ENCODE measurements around the gene PPP1R9A.

Gene PPP1R9A

DNA sequence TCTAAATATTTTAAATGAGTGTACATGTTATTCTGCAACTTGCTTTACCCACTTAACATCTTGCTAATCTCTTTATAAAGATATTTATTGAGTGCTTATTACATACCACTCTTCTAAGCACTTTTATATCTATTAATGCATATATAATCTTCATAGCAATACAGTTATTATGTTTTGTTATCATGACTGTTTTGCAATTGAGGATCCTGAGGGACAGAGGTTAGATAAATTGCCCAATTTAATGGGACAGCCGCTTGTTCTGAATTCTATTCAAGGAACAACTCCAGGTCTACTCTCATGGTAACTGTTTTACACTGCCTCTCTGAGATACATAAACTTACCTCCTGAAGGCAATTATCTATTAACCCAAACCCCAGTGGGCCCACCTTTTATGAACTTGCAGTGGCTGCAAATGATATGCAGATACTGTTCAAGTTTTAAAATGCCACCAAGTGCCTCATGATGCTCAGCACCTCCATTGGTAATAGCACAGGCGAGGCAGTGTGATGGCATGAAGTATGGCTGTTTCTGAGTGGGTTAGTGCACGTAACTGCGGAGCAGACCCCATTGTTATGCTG is 356.5 kb downstream of the PPP1R9A start:
- DNase-seq (ENCODE audit: low spot score): no peak

DNA sequence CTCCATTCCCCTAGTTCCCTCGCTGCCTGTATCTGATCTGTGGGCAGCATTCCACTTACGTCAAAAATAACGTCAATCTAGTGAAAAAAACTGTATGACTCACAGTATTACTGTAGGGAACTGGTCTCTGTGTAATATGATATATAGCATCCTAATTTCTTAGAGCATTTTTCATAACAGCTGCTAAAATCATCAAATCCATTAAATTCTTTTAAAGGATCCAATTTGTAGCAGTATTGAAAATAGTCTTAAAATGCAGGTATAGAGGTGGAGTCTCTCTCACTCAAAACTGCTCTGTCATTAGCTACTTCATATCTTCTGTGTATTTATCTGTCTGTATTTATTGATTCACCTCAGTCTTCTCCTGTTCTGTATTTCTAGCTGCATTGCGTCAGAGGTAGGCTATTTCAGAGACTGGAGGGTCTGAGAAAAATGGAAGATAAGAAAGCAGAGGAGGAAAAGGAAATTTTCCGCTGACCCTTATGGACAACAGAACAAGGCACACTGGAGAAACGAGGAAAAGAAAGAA is 357.0 kb downstream of the PPP1R9A start:
- no peak for DNase-seq (ENCODE audit: low spot score)

DNA sequence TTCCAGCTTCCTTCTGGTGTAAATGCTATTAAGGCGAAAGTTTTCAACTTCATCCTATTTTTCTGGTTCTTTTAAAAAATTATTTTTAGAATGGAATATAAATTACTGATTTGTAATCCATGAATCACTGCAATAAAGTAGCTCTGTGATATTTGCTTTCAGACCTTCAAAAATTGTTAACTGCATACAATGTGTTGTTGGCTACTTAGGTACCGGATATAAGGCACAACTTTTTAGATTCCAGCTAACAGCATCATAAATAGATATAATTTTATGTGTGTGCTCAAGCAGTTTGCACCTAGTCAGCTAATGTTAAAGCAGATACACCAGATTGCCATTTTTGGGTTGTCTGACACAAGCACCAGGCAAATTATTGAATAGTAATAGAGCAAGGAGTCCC is 358.2 kb downstream of the PPP1R9A start:
- no peak for DNase-seq (ENCODE audit: low spot score)

DNA sequence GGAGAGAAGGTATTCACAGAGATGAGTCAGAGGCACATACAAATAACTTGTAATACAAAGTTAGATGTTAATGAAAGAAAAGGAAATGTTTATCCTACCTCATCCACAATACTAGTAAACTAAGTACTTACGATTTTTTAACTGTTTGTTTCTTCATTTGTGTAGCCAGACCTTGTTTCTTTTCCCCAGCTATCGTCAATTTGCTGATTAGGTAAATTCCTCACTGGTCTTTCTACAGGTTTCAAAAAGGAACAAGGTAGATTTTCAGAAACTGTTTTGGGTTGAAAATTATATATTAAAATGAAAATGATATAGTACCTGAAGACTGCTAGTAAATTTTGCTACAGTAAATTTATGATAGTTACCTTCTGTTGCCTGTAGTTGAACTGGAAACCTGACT is 360.4 kb downstream of the PPP1R9A start:
- DNase-seq (ENCODE audit: low spot score): no peak

DNA sequence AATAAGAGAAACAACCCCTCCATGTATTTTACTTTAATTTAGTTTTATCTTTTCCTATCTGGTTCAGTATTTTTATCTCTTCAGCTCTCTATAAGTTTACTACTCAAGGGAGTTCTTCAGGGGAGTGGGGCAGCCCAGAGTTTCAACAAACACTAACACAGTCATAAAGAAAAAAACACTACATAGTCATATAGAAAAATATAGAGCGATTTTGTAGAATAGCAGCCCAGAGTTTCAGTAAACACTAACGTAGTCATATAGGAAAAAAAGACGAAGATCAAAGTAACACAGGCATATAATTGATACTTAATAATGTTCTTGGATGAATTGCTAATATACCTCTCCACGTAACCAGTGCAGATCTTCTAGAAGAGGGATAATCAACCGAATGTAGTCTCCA is 362.2 kb downstream of the PPP1R9A start:
- DNase-seq (ENCODE audit: low spot score): no peak

DNA sequence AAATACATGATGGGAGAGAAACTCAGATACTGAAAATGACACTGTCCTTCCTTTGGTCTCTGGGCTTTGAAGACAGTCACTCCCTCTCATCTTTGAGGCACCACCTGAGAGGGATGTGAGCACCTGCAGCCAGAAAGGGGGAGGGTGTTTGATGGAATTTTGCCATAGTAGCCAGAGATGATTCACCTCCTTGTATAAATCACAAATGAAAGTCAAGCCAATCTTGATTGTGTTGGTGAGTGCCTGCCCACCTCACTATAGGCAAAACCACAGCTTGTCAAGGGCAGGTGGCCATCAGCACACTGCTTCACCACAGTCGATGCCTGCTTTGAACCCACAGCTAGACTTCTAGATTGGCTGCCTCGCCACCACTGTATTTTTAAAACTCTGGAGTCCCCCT is 368.7 kb downstream of the PPP1R9A start:
- no peak for DNase-seq (ENCODE audit: low spot score)

DNA sequence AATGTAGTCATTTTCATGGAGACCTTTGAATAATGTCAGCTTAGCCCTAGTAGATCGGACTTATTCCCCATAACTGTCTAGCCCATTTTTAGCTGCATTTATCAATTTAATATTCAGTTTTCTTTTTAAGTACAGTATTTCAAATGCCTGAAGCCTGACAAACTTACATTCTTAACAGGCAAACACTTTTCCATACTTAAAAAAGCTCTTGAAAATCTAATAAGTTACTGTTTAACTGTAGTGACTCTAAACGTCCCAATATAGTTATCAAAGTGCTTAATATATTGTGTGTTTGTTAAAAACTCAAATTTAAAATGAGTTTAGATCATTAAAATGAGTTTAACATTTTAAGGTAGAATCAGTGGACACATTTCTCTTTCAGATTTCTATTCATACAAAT is 372.0 kb downstream of the PPP1R9A start:
- no peak for DNase-seq (ENCODE audit: low spot score)

DNA sequence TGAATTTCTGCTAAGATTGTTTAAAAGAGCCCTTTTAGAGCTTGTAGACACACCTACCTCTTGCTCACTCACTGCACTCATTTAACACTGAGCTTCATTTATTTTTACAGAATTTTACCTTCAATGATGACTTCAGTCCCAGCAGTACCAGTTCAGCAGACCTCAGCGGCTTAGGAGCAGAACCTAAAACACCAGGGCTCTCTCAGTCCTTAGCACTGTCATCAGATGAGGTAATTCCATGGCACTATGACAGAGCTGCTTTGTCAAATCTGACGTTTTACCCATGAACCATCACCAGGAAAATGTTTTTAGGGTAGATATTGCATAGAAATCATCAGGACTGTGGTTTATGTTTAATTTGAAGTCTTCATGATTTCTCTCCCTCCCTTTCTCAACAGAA is 378.7 kb downstream of the PPP1R9A start:
- DNase-seq (ENCODE audit: low spot score): no peak

DNA sequence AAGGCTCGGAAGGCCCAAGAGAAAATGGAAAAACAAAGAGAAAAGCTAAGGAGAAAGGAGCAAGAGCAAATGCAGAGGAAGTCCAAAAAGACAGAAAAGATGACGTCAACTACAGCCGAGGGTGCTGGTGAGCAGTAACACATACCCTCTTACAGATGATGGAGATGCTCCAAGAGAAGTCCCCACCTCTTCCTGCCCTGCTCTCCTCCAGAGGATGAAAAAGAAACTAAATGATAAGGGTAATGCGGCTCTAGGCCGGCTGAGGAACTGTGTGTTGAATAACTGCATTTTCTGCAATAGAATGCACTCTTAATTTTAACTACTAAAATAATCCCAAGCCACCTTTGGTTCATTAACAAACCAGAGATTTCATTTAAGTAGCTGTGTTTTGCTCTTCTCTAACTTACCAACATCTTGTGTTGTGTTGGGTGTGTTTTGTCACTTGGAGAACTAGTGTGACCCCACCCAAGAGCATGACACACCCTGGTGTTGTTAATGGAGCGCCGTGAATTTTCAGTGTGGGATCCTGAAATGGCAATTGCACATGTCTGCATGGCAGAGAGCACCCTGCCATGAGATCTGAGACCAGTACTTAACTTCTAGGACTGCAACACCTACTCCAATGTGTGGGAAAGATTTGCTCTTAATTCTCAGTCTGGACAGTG is 382.9 kb downstream of the PPP1R9A start:
- no peak for DNase-seq (ENCODE audit: low spot score)

DNA sequence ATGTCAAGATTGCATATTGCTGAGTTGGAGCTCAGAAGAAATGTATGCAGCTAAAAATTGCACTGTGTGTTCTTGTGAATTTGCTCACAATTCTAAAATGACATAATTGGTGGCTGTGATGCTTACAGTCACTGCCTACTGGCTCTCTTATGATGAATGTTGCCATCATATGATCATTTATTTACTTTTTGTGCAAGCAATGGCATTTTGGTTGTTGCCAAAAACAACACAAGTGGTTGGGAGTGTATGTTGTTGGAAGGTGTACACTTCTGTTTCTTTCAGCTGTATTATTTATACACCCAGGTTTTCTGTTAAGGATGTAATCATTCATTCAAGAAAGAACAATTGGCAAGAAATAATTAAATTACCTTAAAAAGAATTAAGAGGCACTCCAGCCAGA is 388.0 kb downstream of the PPP1R9A start:
- DNase-seq (ENCODE audit: low spot score): no peak

DNA sequence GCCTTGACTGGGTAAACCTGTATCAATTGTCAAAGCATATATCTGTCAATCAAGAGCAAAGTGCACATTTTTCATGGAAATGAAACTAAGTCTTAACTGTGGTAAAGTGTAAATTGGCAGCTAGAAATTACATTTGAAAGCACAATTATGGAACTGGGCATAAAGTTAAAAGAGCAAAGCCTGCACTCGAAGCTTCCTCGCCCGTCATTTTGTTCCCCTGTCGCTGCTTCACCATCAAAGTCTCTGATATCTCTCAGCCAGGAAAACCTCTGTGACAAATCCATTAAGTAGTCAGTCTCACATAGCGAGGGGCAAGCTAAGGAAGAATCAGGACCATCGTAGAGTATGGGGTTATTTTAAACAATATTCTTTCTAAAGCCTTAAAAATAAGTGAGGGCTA is 389.1 kb downstream of the PPP1R9A start:
- no peak for DNase-seq (ENCODE audit: low spot score)

DNA sequence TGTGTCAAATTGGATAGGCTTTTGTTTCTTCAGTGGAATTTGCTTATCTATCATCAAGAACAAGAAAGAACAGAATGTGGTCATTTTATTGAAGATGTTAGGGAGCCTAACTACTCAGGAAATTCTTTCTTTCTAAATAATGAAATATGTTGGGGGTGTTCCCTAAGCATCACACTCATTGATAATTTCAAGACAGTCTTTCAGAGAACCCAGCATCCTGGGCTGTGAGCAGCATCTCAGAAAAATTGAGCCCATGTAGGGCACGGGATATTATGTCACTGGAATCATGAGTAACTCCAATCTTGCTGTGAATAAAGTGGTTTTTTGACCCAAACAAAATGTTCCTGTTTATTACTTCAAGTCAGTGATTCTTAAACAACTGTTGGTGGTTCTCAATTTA is 389.6 kb downstream of the PPP1R9A start:
- DNase-seq (ENCODE audit: low spot score): no peak

DNA sequence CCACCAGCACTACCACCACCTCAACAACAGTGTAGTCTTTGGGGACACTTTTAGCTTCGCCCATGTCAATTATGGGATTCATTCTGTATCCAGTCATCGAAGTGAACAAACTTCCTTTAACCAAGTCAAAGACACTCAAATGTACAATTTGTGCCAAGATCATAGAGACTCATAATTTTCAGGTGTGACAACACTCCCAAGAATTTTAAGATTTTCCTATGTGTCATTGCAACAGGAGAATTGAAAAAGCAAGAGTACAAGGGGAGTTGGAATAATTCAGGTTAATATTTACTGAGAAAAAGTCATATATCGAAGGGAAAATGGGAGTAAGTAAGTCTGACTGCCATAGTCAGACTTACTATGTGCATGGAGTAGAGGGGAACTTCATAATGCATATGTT is 390.7 kb downstream of the PPP1R9A start:
- DNase-seq (ENCODE audit: low spot score): no peak

DNA sequence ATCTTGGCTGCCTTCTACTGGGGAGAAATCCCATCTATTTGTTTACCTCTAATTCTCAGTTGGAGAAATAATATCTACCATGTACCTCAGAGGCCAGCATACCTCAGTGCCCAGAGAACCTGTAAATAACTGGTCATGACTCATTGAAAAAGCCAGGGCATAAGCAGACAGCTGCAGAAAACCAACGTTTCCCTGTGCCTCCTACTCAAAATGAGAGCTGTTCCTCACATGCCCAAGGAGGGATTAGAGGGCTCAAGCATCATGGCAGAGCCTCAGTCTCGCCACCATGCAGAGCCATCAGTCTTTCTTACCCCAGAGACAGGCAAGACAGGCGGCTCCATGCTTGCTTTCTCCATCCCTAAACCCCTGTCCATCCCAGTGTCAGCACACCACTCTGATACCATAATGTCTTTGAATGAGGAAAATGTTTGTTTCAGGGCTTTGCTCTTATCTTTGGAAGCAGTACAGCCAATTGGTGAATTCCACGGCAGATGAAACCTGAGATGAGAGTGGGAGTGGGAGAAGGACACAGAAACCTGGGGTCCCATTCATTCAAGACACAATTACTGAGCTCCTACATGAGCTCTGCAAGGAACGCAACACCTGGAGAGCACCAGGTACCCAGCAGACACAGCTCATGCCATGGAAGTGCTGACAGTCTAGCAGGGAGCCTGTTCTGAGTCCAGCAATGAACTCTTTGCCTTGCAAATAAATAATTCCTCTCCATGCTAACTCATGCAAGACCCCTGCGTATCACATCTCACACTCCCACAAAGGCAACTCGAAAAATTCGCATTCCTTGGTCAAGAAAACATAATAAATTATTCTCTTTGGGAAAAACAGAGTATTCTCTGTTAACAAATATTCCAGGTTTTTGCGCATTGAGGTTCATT is 395.9 kb downstream of the PPP1R9A start:
- no peak for DNase-seq (ENCODE audit: low spot score)

DNA sequence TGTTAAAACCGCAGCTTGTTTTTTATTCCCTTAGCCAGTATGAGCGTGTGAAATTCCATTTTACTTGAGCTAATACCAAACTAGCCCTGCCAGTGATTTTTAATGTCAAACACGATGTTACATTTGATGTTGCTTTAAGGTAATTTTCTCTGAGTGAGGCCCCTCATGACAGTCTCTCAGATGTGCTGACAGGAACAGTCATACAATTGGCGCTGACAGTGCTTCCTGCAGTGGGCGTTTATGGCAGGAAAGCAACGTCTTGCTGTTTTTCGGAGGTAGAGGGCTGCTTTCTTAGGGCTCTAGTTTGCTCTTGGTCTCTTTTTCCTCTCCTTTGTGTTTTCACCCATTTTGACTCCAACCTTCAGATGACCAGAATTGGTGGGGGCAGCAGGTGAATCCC is 397.6 kb downstream of the PPP1R9A start:
- no peak for DNase-seq (ENCODE audit: low spot score)

DNA sequence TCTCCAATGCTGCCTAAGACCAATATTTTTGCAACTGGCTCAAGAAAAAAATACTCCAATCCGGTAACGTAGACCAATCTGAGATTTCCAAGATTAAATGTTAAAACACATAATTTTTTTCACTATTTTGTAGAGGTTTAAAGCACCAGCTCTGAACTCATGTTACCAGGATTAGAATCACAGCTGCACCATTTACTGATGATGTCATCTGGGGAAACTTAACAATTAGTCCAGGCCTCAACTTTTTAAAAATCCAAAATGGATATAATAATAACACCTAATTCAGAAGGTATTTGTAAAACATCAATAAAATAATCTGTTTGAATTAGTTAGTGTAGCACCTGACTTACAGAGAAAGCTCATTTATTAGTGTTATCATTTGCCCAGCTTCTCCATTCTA is 402.6 kb downstream of the PPP1R9A start:
- DNase-seq (ENCODE audit: low spot score): no peak

DNA sequence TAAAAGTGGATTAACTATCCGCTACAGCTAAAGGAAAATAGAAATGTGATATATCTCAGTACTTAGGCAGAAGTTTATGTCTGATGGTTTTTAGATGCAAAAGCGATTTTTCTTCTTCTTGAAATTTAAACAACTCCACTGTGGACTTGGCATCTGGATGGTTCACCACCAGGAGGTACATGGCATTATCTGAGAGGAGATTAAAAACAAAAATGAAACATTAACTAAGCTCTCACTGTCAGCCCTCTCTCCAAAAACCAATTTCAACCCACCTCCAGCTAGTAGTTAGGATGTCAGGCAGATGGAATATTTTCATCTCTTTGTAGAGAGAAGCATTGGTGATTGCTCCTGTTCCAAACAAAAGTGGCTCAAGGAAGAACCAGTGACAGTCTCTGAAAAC is 404.0 kb downstream of the PPP1R9A start:
- no peak for DNase-seq (ENCODE audit: low spot score)

DNA sequence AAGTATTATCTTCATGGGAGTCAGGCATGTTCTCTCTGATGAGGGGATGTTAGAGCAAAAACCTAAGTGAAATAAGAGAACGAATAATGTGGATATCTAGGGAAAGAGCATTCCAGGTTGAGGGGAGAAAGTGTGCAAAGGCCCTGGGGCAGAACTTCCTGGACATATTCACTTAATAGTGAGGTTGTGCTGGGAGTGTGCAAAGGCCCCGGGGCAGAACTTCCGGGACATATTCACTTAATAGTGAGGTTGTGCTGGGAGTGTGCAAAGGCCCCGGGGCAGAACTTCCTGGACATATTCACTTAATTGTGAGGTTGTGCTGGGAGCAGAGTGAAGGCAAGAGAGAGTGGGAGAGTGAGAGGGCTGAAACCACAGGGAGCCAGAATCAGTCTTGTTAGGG is 405.2 kb downstream of the PPP1R9A start:
- no peak for DNase-seq (ENCODE audit: low spot score)

DNA sequence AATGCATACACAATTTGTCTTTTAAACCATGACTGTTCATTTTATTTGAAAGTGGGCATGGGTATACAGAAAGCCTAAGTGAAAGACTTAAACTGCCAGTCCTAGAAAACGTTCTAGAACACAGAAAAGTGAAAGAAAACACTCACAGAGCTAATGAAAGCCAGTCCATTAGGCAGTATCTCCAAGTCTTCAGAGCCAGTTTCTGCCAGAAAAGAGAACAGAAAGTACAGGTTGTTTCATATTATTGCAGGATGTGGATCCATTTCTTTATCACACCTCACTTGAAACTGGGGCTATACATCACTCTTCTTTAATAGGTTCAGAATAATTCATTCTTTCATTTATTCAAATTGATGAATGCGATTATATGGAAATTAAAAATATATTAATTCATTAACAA is 409.2 kb downstream of the PPP1R9A start:
- DNase-seq (ENCODE audit: low spot score): no peak

DNA sequence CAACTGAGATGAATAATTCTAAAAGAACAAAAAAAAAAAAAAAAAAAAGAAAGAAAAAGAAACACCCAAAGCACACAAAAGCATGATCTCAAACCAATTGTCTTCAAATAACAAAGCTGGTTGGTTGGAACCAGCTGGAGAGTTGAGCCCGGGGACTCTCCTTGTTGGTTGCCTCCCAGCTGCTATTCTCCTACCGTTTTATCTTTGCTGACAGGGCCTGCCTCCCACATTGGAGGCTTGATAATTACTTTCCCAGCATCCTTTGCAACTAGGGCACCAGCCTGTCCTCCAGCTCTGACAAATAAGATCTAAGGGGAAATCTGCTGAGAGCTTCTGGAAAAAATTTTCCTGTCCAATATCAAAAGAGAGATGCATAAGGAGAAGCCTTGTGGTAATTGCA is 410.2 kb downstream of the PPP1R9A start:
- no peak for DNase-seq (ENCODE audit: low spot score)

DNA sequence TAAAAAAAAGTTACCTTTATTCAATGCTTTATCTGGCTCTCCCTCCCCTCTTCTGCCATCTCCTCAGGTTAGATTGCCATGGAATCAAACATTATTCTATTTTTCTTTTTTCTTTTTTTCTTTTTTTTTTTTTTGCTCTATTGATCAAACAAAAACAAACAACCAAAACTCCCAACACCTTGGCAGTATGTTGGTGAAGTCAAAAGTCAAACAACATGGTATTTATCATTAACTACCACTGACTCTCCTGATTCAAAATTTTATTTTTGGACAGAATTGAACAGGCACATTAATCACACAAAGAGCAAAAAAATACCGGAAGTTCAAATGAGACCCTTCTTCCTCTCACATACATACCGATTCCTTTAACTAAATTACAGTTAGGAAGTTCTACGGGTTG is 410.6 kb downstream of the PPP1R9A start:
- DNase-seq (ENCODE audit: low spot score): no peak

DNA sequence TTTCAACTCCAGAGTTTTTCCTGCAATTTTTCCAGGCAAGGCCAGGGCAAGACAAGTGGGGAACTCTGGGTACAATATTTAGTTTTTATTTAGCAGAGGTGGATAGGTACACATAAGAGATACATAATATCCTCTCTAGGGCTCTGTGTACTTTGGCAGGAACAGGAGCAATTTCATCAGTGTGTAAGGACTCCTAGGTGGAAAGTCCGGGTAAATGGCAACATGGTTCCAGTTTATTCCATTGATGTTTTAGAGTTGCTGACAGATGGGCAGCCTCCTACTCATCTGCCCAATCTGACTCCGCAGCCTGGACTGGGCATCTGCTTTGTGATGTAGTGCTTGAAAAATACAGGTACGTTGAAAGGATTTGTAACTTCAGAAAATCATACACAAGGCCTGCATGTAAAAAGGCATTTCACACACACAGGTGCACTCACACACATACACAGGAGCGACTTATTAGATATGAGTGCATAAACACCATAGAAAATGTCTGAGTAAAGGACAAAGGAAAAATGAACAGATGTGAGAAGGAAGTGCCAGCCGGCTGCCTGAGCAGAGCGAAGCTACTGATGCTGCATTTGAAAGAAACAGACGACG is 411.2 kb downstream of the PPP1R9A start:
- no peak for DNase-seq (ENCODE audit: low spot score)

DNA sequence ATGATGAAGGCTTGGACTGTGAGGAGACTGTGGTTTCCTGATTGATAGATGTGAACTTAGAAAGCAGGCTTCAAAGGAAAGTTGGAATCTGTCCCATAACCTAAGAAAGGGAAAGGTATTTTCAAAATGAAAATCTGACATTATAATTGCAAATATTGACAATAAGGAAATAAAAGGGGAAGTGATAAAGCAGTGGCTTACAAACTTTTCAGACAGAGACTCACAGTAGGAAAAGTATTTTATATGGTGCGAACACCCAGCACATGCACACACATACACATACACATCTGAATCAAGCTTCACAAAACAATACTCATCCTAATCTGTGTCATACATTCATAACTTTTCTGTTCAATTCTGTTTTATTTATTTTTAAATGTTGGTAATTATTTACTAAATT is 412.2 kb downstream of the PPP1R9A start:
- no peak for DNase-seq (ENCODE audit: low spot score)
